ENCODE measurements around the gene ZNF547.

DNA sequence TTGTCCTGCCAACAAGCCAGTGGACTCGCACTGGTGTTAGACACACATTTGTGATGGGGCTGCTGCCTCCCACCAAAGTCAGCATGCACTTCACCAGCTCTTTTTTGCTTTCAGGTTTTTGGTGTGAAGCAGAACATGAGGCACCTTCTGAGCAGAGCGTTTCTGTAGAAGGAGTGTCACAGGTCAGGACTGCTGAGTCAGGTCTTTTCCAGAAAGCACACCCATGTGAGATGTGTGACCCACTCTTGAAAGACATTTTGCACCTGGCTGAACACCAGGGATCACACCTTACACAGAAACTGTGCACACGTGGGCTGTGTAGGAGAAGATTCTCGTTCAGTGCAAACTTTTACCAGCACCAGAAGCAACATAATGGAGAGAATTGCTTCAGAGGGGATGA, 7.4 kb upstream of the ZNF547 start:
- TF ChIP-seq, protein P1, sequence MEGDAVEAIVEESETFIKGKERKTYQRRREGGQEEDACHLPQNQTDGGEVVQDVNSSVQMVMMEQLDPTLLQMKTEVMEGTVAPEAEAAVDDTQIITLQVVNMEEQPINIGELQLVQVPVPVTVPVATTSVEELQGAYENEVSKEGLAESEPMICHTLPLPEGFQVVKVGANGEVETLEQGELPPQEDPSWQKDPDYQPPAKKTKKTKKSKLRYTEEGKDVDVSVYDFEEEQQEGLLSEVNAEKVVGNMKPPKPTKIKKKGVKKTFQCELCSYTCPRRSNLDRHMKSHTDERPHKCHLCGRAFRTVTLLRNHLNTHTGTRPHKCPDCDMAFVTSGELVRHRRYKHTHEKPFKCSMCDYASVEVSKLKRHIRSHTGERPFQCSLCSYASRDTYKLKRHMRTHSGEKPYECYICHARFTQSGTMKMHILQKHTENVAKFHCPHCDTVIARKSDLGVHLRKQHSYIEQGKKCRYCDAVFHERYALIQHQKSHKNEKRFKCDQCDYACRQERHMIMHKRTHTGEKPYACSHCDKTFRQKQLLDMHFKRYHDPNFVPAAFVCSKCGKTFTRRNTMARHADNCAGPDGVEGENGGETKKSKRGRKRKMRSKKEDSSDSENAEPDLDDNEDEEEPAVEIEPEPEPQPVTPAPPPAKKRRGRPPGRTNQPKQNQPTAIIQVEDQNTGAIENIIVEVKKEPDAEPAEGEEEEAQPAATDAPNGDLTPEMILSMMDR (IDR thresholded peaks at IDR 0.05) = no peak
- no peak for TF ChIP-seq EP300 (IDR thresholded peaks at IDR 0.05)
- no peak for TF ChIP-seq POLR2A (IDR thresholded peaks at IDR 0.05)
- no peak for TF ChIP-seq POLR2AphosphoS5 (IDR thresholded peaks at IDR 0.05)
